A673 (cell line): Measurements from ENCODE around the gene TRAF5.

Experiments used
- EZH2 ChIP-seq: fragments of 200-600 bp; sonication (generic); IDR thresholded peaks from 2 replicates; pipeline ENCODE4 v1.6.1; 2017; ENCODE audit warnings: borderline replicate concordance, low read depth, mild to moderate bottlenecking, mixed read lengths, antibody characterized with exemption, low read length; ENCODE audit not compliant: poor library complexity, severe bottlenecking
- TF ChIP-seq, protein P1 (sequence below): fragments of 300-800, 200-600 bp; sonication (generic); conservative IDR thresholded peaks from 2 replicates; pipeline ENCODE4 v1.5.1; 2017; ENCODE audit warnings: low read depth, mild to moderate bottlenecking, antibody characterized with exemption, low read length, moderate library complexity, mixed read lengths

GRCh38 chr1:211345719-211346118, 19.1 kb downstream of the TRAF5 start:
- TF ChIP-seq, protein P1, sequence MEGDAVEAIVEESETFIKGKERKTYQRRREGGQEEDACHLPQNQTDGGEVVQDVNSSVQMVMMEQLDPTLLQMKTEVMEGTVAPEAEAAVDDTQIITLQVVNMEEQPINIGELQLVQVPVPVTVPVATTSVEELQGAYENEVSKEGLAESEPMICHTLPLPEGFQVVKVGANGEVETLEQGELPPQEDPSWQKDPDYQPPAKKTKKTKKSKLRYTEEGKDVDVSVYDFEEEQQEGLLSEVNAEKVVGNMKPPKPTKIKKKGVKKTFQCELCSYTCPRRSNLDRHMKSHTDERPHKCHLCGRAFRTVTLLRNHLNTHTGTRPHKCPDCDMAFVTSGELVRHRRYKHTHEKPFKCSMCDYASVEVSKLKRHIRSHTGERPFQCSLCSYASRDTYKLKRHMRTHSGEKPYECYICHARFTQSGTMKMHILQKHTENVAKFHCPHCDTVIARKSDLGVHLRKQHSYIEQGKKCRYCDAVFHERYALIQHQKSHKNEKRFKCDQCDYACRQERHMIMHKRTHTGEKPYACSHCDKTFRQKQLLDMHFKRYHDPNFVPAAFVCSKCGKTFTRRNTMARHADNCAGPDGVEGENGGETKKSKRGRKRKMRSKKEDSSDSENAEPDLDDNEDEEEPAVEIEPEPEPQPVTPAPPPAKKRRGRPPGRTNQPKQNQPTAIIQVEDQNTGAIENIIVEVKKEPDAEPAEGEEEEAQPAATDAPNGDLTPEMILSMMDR = no peak
- no peak for TF ChIP-seq EZH2
